ENCODE results near the gene DLGAP1.

GRCh38 chr18:3658529-3658928 lies 796.6 kb downstream of the DLGAP1 start:
- TF ChIP-seq CTCF (IDR thresholded peaks at IDR 0.05) (no peak), JUND (IDR thresholded peaks at IDR 0.05) (no peak), FOXM1 (IDR thresholded peaks at IDR 0.05; ENCODE audit: low read depth) (no peak), USF2 (IDR thresholded peaks at IDR 0.05; ENCODE audit: borderline replicate concordance, low read depth, low read length) (no peak), YY1 (IDR thresholded peaks at IDR 0.05; ENCODE audit: low read depth) (no peak), GABPA (IDR thresholded peaks at IDR 0.05; ENCODE audit: low read depth) (no peak), NFIC (IDR thresholded peaks at IDR 0.05; ENCODE audit: borderline replicate concordance) (no peak), SIN3A (IDR thresholded peaks at IDR 0.05; ENCODE audit: borderline replicate concordance, low read depth, low read length) (no peak), MEF2A (IDR thresholded peaks at IDR 0.05; ENCODE audit: borderline replicate concordance, low read depth) (no peak), REST (IDR thresholded peaks at IDR 0.05; ENCODE audit: low read depth, low read length) (no peak), TAF1 (IDR thresholded peaks at IDR 0.05; ENCODE audit: borderline replicate concordance, low read depth, low read length) (no peak), FOSL2 (IDR thresholded peaks at IDR 0.05; ENCODE audit: borderline replicate concordance, low read depth) (no peak), MXI1 (IDR thresholded peaks at IDR 0.05; ENCODE audit: low read depth, low read length) (no peak)
